ENCODE data around the gene KIAA1549.
"Not testable (repeated sequence)": the region's sequence is repeated elsewhere in the genome, so short reads cannot be mapped to it uniquely, and the experiment has no call there.

KIAA1549 gene

DNA sequence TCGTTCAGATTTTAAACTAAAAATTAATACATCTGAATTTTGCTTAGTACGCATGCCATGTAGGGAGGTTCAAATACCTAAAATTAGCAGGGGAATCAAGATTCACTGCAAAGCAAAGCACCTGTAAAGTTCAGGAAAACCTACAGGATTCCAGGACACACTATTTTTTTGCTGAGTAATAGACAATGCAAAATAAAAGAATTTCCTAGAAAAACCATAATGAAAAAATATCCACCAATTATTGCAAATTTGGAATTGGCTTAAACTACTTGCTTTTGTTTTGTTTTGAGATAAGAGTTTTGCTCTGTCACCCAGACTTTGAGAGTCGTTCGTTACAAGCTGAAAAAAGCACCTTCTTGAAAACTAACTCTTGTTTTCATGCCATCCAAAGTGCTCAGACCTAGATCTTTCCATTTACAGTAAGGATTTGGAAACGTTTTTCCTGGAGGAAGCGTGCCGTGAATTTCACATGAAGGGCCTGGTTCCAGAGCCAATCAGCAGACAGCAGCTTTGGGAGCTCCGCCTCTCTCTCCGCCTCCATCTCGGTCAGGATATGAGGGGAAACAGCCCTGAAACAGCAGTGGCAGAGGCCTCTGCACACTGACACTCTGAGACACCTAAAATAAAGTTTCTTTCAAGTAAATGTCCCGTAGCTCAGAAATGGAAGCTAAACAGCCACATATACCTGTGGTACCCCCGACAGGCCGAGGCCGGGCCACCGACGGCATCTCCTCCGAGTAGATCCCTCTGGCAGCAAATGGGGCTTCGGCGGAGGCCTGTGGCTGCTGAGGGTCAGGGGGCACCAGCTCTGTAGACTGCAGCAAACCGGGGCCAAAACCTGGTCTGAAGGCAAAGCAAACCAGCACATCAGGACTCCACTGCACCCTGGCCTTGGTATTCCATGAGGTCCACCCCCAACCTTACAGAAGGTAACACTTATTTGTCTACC is 137.3 kb downstream of the KIAA1549 start:
- DNase-seq = no peak

- DNase-seq = no peak
Observed at GRCh38 chr7:138842111-138842510, 139.1 kb downstream of the KIAA1549 start.

- peak in 1 of 2 experiments; percentile 20 for DNase-seq
Observed at GRCh38 chr7:138838166-138838565, 143.0 kb downstream of the KIAA1549 start.

- DNase-seq = peak; percentile 80 to 89
Observed at GRCh38 chr7:138837627-138838026, 143.6 kb downstream of the KIAA1549 start.

DNA sequence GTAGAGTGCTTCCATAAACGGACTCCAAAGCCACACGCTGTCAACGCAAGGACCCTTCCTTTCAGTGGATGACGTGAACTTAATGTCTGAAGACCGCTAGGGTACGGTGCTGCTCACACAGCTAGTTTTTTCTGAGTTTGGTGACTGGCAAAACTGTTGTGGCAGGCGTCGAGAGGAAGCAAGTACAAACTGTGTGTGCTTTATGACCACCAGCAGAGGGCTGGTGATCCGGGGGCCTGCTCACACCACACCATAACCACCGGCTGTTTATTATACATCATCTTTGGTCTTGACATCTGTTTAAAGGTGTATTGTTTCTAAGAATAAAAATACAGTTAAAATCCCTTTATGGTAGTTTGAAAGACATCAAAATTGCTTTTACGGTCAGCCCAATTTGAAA is 146.1 kb downstream of the KIAA1549 start:
- DNase-seq = no peak

DNA sequence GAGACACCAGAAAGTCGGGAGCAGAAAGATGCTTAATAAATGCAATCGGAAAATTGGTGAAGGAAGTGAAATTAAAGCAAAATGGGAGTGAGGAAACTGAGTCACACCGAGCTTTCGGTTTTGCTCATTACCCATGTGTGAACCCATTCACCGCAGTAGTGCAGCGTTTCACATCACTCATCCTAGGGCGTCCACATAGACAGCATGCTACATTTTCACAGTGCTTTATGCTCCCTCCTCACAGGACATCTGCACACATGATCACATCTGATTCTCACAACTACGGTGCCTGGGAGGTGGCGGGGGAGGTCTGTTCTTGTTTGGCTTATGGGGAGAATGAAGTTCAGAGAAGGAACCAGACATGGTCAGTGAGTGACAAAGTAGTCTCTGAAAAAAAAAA is 146.6 kb downstream of the KIAA1549 start:
- DNase-seq = no peak

DNA sequence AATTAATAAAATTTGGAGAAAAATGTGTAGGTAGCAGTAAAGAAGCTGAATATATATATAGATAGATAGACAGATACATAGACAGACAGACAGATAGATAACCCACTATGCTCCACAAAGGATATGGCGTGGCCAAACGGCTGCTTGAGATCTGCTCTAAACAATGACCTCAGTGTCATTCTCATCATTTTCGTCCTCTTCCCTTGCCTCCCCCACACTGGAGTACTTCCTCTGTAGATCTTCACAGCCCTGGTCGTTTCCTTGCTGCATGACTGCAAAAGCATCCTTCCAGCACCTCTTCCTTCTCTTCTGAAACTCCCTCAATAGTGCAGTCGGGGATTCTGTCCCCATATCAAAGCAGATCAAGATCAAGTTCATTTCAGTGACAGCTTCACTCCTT is 147.6 kb downstream of the KIAA1549 start:
- DNase-seq = no peak

DNA sequence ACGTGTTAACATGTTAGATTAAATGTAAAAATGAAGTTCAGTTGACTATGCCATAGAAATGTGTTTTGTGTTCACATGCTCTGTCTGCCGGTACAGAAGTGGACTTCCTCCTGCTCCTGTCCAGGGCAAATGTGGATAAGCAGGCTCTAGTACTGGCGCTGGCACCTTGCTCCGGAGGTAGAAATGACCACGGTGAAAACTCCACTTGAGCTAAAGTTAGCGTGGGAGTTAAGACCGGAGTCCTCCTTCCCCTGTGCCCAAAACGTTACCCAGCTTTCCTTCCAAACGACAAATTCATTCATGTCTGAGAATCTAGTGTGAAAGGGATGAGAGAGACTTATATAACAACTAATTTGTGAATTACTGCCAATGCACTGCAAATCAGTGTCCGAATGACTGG is 148.2 kb downstream of the KIAA1549 start:
- no peak for DNase-seq

- no peak for DNase-seq
Observed at GRCh38 chr7:138829335-138829734, 151.9 kb downstream of the KIAA1549 start.

DNA sequence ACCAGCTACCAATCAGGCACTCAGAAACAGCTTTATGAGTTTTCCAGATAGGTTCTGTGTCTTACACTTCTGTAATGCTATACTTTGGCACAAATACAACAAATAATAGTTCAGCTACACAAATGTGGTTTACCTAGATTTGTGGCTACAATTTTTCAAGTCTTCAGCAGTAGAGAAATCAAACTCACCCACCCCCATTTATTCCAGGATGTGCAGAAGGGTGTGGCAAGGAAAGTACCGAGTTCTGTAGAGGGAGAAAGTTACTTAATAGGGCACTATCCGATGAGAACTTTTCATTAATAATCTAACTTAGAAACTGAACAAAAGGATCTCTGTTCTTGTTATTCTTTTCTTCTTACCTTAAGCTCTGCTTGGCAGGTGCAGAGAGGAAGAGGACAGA is 152.9 kb downstream of the KIAA1549 start:
- DNase-seq = no peak

- no peak for DNase-seq
Observed at GRCh38 chr7:138825049-138825721, 156.0 kb downstream of the KIAA1549 start.

GRCh38 chr7:138822867-138823535 is 158.2 kb downstream of the KIAA1549 start:
- no peak for DNase-seq

DNA sequence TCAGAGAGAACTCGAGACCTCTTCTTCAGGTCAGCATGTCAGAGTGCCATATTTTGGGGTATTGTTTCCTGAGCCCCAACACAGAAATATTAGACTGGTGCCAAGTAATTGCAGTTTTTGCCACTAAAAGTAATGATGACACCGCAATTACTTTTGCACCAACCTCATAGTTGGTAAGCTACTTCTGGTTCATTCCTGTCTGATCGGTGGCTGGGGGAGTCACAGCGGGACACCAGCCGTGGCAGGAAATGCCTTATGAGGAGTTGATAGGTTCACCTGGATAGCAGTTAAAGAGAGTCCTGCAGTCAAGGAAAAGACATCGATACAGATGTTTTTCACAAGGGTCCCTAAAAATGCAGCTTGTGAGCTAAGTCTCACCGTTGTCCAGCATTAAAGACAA is 159.3 kb downstream of the KIAA1549 start:
- DNase-seq = no peak

DNA sequence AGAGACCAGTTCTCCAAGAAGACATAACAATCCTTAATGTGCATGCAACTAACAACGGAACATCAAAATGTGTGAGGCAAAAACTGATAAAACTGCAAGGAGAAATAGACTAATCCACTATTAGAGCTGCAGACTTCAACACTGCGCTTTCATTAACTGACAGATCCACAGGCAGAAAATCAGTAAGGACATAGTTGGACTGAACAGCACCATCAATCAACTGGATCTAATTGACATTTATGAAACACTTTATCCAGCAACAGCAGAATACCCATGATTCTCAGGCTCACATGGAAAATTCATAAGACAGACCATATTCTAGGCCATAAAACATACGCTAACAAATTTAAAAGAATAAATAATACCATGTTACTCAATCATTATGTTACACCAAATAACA is 161.6 kb downstream of the KIAA1549 start:
- DNase-seq = no peak

DNA sequence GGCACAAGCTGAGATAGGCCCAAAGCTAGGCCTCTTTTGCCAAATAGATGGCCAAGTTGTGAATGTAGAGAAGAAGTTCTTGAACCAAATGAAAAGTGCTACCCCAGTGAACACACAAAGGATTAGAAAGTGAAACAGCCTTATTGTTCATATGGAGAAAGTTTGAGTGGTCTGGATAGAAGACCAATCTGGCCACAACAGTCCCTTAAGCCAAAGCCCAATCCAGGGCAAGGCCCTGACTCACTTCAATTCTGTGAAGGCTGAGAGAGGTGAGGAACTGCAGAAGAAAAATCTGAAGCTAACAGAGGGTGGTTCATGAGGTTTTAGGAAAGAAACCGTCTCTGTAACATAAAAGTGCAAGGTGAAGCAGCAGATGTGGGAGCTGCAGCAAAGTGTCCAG is 164.5 kb downstream of the KIAA1549 start:
- no peak for DNase-seq

GRCh38 chr7:138814816-138815332 is 166.3 kb downstream of the KIAA1549 start:
- no peak for DNase-seq

- no peak for DNase-seq
Observed at GRCh38 chr7:138813945-138814344, 167.2 kb downstream of the KIAA1549 start.

DNA sequence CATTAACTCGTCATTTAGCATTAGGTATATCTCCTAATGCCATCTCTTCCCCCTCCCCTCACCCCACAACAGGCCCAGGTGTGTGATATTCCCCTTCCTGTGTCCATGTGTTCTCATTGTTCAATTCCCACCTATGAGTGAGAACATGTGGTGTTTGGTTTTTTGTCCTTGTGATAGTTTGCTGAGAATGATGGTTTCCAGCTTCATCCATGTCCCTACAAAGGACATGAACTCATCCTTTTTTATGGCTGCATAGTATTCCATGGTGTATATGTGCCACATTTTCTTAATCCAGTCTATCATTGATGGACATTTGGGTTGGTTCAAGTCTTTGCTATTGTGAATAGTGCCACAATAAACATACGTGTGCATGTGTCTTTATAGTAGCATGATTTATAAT is 169.9 kb downstream of the KIAA1549 start:
- DNase-seq = not testable (repeated sequence)

GRCh38 chr7:138809346-138809745 is 171.8 kb downstream of the KIAA1549 start:
- no peak for DNase-seq

DNA sequence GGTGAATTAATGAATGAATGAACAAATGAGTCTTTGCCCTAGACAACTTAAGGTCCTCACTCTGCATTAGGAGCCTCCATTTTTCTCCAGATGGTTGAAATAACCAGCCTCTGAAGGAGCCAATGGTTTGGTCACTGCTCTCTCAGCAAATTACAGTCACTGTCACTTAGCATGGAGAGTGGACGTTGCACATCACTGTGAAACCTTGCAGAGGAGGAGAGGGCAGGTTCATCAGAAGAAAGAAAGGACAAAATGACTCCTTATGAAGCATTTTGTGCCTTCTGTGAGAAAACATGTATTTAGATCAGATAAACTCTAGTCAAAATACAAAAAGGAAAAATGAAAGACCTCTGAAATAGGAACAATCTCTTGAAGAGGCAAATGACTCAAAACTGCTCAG is 176.6 kb downstream of the KIAA1549 start:
- no peak for DNase-seq

GRCh38 chr7:138802706-138803105 is 178.5 kb downstream of the KIAA1549 start:
- DNase-seq = no peak

GRCh38 chr7:138801256-138801655 is 179.9 kb downstream of the KIAA1549 start:
- no peak for DNase-seq

GRCh38 chr7:138799336-138800000 is 181.7 kb downstream of the KIAA1549 start:
- DNase-seq = no peak
